GM20431 (cell line): Measurements from ENCODE around the gene PTK7.

Experiments
- in situ Hi-C: fragments of 300-500 bp; cut with MseI, MboI; formaldehyde crosslinking; loops from one replicate; pipeline ENCODE4 v1.15.0; 2020; ENCODE audit warnings: low sequenced_read_pairs; ENCODE audit not compliant: unreplicated experiment

The PTK7 gene

GRCh38 chr6:43138267-43138666 is 62.2 kb downstream of the PTK7 start:
- in situ Hi-C loops = loop anchor here (25.0 kb wide), 1 partner anchor 226 kb away; the partner anchor contains the start of gene PTCRA

DNA sequence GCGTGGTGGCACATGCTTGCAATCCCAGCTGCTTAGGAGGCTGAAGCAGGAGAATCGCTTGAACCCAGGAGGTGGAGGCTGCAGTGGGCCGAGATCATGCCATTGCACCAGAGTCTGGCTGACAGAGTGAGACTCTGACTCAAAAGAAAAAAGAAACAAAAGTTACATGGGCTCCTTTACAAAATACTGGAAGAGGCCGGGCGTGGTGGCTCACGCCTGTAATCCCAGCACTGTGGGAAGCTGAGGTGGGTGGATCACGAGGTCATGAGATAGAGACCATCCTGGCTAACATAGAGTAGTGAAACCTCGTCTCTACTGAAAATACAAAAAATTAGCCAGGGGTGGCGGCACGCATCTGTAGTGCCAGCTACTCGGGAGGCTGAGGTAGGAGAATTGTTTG is 63.9 kb downstream of the PTK7 start:
- in situ Hi-C loops = loop anchor here (25.0 kb wide), 1 partner anchor 228 kb away; the partner anchor contains the start of gene PTCRA

GRCh38 chr6:43141644-43142043 is 65.5 kb downstream of the PTK7 start:
- in situ Hi-C loops = loop anchor here (25.0 kb wide), 1 partner anchor 229 kb away; the partner anchor contains the start of gene PTCRA

GRCh38 chr6:43142101-43142500 is 66.0 kb downstream of the PTK7 start:
- in situ Hi-C loops = loop anchor here (25.0 kb wide), 1 partner anchor 230 kb away; the partner anchor contains the start of gene PTCRA

DNA sequence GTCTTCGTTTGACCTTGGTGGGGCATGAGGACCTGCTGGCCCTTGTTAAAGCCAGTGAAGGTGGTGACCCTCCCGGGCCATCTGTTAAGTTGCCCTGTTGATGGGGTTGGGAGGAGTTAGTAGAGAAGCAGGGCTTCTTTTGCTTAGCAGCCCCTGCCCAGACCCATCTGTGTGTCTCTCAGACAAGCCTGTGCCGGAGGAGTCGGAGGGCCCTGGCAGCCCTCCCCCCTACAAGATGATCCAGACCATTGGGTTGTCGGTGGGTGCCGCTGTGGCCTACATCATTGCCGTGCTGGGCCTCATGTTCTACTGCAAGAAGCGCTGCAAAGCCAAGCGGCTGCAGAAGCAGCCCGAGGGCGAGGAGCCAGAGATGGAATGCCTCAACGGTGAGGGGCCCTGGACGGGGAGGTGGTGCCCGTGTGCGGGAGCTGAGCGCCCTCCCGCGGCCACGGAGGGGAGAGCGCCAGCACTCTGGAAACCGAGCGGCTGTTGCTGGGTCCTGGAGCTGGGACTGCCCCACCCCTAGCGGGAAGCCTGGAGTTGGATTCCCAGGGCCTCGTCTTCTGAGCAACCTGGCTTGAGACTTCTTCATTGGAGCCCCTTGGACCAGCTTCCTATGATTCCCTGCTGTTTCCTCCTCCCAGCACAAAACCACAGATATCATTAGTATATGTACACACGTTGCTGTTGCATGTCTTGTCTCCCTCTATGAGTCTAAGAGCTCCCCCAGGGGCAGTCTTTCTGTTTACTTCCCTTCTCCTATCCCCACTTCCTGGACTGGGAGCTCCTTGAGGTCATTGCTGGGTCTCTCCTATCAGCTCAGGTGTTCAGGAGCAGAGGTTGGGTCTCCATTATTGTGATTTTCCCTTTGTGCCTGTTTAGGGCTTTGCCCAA is 67.4 kb downstream of the PTK7 start:
- in situ Hi-C loops = loop anchor here (25.0 kb wide), 1 partner anchor 231 kb away; the partner anchor contains the start of gene PTCRA

DNA sequence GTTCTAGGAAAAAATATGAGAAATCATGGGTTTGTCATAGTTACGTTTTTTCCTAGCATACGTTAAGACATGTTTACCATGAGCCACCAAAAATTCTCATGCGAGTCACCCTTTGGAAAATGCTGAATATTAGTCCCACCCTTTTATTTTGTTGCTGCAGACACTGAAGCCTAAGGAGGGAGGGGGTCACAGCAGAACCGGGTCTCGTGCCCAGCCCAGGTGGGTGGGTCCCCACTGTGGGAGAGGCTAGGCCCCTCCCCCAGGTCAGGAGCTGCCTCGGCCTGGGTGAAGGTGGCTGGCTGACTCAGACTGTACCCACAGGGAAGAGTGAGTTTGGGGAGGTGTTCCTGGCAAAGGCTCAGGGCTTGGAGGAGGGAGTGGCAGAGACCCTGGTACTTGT is 68.8 kb downstream of the PTK7 start:
- in situ Hi-C loops = loop anchor here (25.0 kb wide), 1 partner anchor 233 kb away; the partner anchor contains the start of gene PTCRA

DNA sequence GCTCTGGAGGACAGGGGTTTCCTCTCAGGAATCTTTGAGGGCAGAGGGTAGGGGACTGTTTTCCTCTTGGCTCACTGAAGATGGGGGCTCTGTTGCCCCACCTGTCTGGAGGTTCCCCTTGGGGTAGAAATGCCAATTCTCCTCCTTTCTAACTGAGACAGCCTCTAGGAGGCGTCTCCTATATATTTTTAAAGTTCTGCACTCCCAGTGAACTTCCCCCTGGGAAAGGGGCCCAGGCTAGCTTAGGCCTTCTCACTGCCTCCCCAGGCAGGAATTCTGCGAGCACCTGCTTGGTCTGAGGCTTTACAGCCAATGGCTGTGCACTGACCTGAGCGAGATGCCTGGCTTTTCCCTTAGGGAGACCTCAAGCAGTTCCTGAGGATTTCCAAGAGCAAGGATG is 70.1 kb downstream of the PTK7 start:
- in situ Hi-C loops = loop anchor here (25.0 kb wide), 1 partner anchor 234 kb away; the partner anchor contains the start of gene PTCRA

DNA sequence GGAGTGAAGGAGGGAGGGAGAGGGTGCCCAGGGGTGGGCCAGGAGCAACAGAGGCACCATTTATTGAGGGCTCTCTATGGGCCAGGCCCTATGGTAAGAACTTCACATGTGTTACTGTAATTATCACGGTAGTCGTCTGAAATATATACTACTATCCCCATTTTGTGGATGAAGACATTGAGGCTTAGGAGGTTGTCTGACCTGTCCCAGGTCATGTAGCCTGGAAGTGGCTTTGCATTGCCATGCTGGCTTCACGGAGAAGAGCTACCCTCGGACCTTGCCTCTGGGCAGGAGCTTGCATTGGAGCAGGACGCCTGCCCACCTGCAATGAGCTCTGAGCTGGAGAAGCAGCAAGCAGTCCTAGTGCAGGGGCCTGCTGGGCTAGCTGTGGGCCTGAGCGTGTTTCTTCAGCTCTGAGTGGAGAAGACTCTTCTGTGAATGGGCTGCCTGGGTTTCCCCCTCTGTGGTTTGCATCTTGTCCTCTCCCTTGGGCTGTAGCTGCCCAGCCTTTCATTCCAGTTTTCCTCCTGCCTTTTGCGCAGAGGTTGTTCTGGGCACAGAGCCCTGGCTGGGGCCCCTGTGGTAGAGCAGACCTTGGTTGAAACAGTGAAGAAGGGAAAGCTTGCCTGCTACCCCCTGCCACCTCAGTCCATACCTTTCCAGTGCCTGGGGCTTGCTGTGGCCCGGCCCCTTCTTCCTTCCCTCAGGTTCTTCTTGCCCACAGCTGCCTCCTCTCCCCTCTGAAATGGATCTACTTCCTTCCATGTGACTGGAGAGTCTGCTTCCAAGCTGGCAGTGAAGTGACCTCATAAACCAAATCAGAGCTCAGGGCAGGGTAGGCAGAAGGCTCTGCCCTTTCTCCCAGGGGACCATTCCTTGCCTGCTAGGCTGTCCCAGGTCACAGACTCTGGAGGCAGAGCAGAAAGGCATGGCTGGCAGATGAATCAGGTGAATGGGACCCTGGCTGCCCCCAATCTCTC is 70.9 kb downstream of the PTK7 start:
- in situ Hi-C loops = loop anchor here (25.0 kb wide), 1 partner anchor 235 kb away; the partner anchor contains the start of gene PTCRA

DNA sequence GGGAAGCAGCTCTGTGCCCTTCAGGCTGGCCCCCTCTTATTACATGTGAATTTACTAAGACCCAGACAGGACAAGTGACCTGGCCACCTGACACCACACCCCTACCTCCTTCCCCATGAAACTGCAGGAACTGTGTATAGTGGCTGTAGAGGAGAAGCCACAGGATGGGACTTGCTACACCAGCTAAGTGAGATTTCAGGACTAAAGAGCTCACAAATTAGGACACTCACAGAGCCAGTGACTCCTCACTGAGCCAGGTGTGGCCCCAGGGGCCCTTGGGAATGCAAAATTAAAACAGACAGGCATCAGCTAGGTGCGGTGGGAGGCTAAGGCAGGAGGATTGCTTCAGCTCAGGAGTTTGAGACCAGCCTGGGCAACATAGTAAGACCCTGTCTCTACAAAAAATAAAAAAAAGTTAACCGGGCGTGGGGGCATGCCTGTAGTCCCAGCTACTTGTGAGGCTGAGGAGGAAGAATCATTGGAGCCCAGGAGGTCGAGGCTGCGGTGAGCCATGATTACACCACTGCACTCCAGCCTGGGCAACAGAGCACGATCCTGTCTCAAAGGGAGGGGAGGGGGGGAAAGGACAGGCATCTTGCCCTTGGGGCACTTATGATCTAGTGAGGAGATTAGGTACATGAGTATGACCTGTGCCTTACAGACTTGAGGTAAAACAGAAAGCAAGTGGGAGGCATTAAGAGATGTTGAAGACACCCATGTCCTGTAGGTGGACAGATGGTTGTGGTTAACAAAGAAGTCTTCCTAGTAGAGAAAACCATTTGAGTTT is 71.8 kb downstream of the PTK7 start:
- in situ Hi-C loops = loop anchor here (25.0 kb wide), 1 partner anchor 236 kb away; the partner anchor contains the start of gene PTCRA

- in situ Hi-C loops = loop anchor here (25.0 kb wide), 1 partner anchor 237 kb away; the partner anchor contains the start of gene PTCRA
Measured at GRCh38 chr6:43149265-43149664, 73.2 kb downstream of the PTK7 start.

GRCh38 chr6:43150051-43150751 is 74.1 kb downstream of the PTK7 start:
- in situ Hi-C loops = no loop called here

DNA sequence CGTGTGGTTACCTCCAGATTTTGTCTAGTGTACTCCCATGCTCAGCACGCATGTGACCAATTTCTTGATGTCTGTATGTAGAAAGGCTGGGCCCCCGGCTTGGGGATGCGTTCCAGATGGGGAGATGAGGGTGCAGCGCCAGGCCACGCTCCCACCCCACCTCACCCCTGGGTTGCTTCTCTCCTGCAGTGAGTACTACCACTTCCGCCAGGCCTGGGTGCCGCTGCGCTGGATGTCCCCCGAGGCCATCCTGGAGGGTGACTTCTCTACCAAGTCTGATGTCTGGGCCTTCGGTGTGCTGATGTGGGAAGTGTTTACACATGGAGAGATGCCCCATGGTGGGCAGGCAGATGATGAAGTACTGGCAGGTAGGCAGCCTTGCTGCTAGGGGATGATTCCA is 83.5 kb downstream of the PTK7 start:
- in situ Hi-C loops = no loop called here

DNA sequence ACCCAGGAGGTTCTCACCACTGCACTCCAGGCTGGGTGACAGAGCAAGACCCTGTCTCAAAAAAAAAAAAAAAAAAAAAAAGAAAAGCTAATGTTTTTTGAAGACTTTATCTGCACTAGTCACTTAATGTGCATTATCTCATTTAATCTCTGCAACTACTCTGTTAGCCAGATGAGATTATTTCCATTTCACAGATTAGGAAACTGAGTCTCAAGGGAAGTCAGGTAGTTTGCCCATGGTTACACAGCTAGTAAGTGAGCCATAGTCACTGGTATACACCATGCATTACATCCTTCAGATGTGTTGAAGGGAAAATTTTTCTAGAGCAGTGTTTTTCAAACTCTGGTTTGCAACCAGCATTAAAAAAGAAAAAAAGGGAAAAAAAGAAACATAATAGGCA is 87.8 kb downstream of the PTK7 start:
- in situ Hi-C loops = no loop called here

DNA sequence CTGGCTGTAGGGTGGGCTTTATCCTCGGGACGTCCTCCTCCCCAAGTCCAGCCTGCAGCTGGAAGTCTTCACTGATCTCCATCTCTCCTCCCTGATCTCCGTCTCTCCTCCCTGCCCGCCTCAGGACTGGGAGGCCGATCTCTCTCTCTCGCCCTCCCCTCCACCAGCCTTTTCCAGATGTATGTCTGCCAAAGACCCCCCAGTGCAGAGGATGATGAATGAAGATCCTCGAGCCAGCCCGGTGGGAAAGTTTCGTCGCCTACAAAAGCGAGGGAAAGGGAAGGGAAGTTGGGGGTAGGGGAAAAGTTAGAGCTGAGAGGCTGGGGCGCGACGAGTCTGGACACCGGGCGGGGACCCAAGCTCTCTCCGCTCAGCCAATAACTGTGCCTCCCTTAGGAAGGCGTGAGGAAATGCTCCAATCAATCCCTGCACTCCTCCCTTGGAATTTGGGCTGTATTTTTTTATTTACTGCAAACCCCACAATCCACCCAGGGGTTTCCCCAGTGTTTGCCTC is 94.4 kb downstream of the PTK7 start:
- in situ Hi-C loops = no loop called here

DNA sequence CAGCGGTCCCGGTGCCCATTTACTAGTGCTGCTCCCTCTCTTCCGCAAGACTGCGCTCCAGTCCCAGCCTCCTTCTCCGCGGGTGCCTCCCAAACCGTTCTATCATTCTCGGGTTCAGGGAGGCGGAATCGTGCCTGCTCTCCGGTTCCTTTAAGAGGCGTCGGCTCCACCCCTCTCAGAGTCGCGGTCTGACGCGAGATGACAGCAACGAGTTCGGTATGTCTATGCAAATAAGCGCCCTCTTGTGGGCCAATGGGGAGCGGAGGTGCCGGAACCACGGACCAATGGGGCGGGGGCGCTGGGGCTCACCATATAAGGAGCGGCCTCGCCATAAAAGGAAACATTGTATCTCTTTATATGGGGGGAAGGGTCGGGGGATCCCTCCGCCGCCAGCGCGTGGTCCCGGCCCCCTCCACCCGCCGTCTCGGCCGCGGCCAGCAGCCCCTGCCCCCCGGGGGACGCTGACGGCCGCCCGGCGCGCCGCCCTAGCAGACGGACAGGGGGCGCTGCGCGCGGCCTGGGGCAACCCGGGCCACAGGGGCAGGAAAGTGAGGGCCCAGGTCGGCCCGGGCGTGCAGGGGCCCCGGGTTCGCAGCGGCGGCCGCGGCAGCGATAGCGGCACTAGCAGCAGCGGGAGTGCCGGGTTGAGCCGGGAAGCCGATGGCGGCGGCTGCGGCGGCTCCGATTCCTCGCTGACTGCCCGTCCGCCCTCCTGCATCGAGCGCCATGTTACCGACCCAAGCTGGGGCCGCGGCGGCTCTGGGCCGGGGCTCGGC is 95.0 kb downstream of the PTK7 start, which contains the start of gene SRF:
Gene SRF (plus strand): TSS at position 339 of the 776 bp plus-strand sequence. CDS start 388 bp downstream, at position 727.
- in situ Hi-C loops = no loop called here

DNA sequence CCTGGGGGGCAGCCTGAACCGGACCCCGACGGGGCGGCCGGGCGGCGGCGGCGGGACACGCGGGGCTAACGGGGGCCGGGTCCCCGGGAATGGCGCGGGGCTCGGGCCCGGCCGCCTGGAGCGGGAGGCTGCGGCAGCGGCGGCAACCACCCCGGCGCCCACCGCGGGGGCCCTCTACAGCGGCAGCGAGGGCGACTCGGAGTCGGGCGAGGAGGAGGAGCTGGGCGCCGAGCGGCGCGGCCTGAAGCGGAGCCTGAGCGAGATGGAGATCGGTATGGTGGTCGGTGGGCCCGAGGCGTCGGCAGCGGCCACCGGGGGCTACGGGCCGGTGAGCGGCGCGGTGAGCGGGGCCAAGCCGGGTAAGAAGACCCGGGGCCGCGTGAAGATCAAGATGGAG is 95.6 kb downstream of the PTK7 start:
- in situ Hi-C loops = no loop called here

GRCh38 chr6:43172104-43173007 is 96.2 kb downstream of the PTK7 start:
- in situ Hi-C loops = no loop called here
